Smooth muscle cell of trachea (primary cell): ENCODE measurements around the gene UST. TPM values are rescaled to one million over a fixed set of nuclear protein-coding genes. Genes with fewer than 3 reads are reported as not detected.

ENCODE experiments used
- total RNA-seq: library from RNA; depleted of rRNA; stranded (reverse); fragments of >200 nt; gene quantifications from 2 replicates; pipeline ENCODE4 v1.2.1, GENCODE V29; 2014

The UST gene
- 18.2 and 34.9 TPM in 2 replicates for total RNA-seq

GRCh38 chr6:148746363-148747144 lies at the start of gene UST:
TSS of gene UST (plus strand) at chr6:148747030. CDS start at chr6:148747431, 401 bp downstream.

